Measurements from ENCODE around the gene OR10P1.

Gene OR10P1

DNA sequence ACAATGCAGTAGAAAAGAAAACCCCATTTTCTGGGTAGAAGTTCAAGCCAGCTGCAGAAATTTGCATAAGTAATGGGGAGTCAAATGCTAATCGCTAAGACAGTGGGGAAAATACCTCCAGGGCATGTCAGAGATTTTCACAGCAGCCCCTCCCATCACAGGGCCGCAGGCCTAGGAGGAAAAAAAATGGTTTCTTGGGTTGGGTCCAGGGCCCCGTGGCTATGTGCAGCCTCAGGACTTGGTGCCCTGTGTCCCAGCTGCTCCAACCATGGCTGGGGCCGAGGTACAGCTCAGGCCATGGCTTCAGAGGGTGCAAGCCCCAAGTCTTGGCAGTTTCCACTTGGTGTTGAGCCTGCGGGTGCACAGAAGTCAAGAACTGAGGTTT lies 14.6 kb downstream of the OR10P1 start:
- H3K4me2 ChIP-seq (ENCODE audit: low read length), result no peak overlapping the region
- H3K9ac ChIP-seq (ENCODE audit: low read length), result no peak overlapping the region; the same call in 1 of the 2 replicates

GRCh38 chr12:55652352-55652751 lies 15.7 kb downstream of the OR10P1 start:
- Histone ChIP-seq H3K4me1 (ENCODE audit: low read length) (peaks cover 29% of the 10 kb centered on the region), H3K4me3 (ENCODE audit: low read length) (no peak overlapping the region), H4K20me1 (ENCODE audit: insufficient read depth, low read length) (no peaks in the 10 kb centered on the region), H3K36me3 (replicated peaks; ENCODE audit: low read depth, low read length) (no peaks in the 10 kb centered on the region), H3K9ac (ENCODE audit: low read length) (no peak overlapping the region), H3K4me2 (ENCODE audit: low read length) (no peak overlapping the region), H3K79me2 (ENCODE audit: low read length) (no peaks in the 10 kb centered on the region), H3K27me3 (ENCODE audit: low read depth, low read length) (peaks cover 6% of the 10 kb centered on the region), H3K27ac (ENCODE audit: low read length) (peak overlapping the region; percentile 85), H3K9me3 (ENCODE audit: insufficient read depth, low read length) (peaks cover 12% of the 10 kb centered on the region), H2AFZ (ENCODE audit: low read depth, low read length) (no peak overlapping the region)
- TF ChIP-seq, protein P1, sequence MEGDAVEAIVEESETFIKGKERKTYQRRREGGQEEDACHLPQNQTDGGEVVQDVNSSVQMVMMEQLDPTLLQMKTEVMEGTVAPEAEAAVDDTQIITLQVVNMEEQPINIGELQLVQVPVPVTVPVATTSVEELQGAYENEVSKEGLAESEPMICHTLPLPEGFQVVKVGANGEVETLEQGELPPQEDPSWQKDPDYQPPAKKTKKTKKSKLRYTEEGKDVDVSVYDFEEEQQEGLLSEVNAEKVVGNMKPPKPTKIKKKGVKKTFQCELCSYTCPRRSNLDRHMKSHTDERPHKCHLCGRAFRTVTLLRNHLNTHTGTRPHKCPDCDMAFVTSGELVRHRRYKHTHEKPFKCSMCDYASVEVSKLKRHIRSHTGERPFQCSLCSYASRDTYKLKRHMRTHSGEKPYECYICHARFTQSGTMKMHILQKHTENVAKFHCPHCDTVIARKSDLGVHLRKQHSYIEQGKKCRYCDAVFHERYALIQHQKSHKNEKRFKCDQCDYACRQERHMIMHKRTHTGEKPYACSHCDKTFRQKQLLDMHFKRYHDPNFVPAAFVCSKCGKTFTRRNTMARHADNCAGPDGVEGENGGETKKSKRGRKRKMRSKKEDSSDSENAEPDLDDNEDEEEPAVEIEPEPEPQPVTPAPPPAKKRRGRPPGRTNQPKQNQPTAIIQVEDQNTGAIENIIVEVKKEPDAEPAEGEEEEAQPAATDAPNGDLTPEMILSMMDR (IDR thresholded peaks at IDR 0.05; ENCODE audit: low read depth, low read length), result no peak
- TF ChIP-seq EZH2phosphoT487 (IDR thresholded peaks at IDR 0.05; ENCODE audit: low read depth), result no peak

More for the DNA sequence above, 14.6 kb downstream of the OR10P1 start:
- Histone ChIP-seq H3K27ac (ENCODE audit: low read length) (peak overlapping the region; percentile 85), H4K20me1 (ENCODE audit: insufficient read depth, low read length) (no peaks in the 10 kb centered on the region), H3K4me1 (ENCODE audit: low read length) (peaks cover 35% of the 10 kb centered on the region), H3K27me3 (ENCODE audit: low read depth, low read length) (no peaks in the 10 kb centered on the region), H3K79me2 (ENCODE audit: low read length) (no peaks in the 10 kb centered on the region), H3K4me3 (ENCODE audit: low read length) (no peak overlapping the region; the same call in 1 of the 2 replicates), H3K36me3 (replicated peaks; ENCODE audit: low read depth, low read length) (no peaks in the 10 kb centered on the region), H3K9me3 (ENCODE audit: insufficient read depth, low read length) (peaks cover 12% of the 10 kb centered on the region), H2AFZ (ENCODE audit: low read depth, low read length) (no peak overlapping the region)
- no peak for TF ChIP-seq EZH2phosphoT487 (IDR thresholded peaks at IDR 0.05; ENCODE audit: low read depth)

- Histone ChIP-seq H3K4me1 (ENCODE audit: low read length) (peaks cover 29% of the 10 kb centered on the region), H3K27me3 (ENCODE audit: low read depth, low read length) (peaks cover 6% of the 10 kb centered on the region), H3K9ac (ENCODE audit: low read length) (no peak overlapping the region), H3K36me3 (replicated peaks; ENCODE audit: low read depth, low read length) (no peaks in the 10 kb centered on the region), H3K9me3 (ENCODE audit: insufficient read depth, low read length) (peaks cover 12% of the 10 kb centered on the region), H2AFZ (ENCODE audit: low read depth, low read length) (no peak overlapping the region), H3K4me2 (ENCODE audit: low read length) (no peak overlapping the region), H4K20me1 (ENCODE audit: insufficient read depth, low read length) (no peaks in the 10 kb centered on the region), H3K27ac (ENCODE audit: low read length) (no peak overlapping the region), H3K4me3 (ENCODE audit: low read length) (no peak overlapping the region), H3K79me2 (ENCODE audit: low read length) (no peaks in the 10 kb centered on the region)
- TF ChIP-seq, protein P1 (IDR thresholded peaks at IDR 0.05; ENCODE audit: low read depth, low read length), result no peak
Measured at GRCh38 chr12:55653031-55653430, 16.3 kb downstream of the OR10P1 start.

DNA sequence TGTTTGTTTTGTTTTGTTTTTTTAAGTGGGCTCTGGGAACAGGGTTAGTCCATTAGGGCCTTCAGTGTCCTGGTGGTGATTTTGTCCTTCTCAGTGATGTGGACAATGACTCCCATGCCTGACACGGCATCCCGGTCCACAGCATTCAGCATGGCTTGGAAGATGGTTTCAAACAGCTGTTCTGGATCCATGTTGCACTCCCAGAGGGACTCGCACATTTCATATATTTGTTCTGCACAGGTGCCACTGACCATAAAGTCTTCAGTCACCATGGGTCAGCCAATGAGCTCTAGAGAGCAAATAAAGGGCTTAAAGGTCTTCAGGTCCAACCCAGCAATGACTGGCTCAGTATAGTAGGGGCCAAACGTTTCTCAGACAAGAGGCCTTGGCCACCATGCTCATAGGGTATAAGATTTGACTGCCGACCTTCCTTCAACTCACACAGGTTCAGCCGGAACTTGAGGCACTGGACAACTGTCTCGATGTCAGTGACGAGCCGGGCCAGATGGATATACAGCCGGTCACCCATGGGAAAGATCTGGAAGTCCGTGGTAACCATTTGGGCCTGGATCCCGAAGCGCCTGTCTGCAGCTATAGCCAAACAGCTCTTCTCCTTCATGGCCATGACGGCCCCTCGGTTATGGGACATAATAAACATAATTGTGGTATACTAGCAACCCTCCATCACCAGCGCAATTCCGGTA lies 18.0 kb downstream of the OR10P1 start:
- no peak for TF ChIP-seq EZH2phosphoT487 (IDR thresholded peaks at IDR 0.05; ENCODE audit: low read depth)
- TF ChIP-seq, protein P1 (IDR thresholded peaks at IDR 0.05; ENCODE audit: low read depth, low read length), result no peak
- H3K4me1 ChIP-seq (ENCODE audit: low read length), result peaks cover 29% of the 10 kb centered on the region
- peaks cover 10% of the 10 kb centered on the region for H3K9me3 ChIP-seq (ENCODE audit: insufficient read depth, low read length)
- no peak overlapping the region for H3K4me2 ChIP-seq (ENCODE audit: low read length)
- H3K4me3 ChIP-seq (ENCODE audit: low read length), result no peak overlapping the region
- H3K79me2 ChIP-seq (ENCODE audit: low read length), result no peaks in the 10 kb centered on the region
- H3K9ac ChIP-seq (ENCODE audit: low read length), result no peak overlapping the region
- no peak overlapping the region for H3K27ac ChIP-seq (ENCODE audit: low read length)
- no peak overlapping the region for H2AFZ ChIP-seq (ENCODE audit: low read depth, low read length)
- H4K20me1 ChIP-seq (ENCODE audit: insufficient read depth, low read length), result no peaks in the 10 kb centered on the region
- H3K27me3 ChIP-seq (ENCODE audit: low read depth, low read length), result peaks cover 6% of the 10 kb centered on the region
- no peaks in the 10 kb centered on the region for H3K36me3 ChIP-seq (replicated peaks; ENCODE audit: low read depth, low read length)
